ENCODE measurements around the gene MFGE8.

MFGE8 gene

GRCh38 chr15:88907111-88907510 lies 6.1 kb downstream of the MFGE8 start:
- no peak for DNase-seq (ENCODE audit: low read depth)
- no peak overlapping the region for H3K4me3 ChIP-seq (ENCODE audit: control insufficient read depth, low read depth, low read length)
- TF ChIP-seq CTCF (conservative IDR thresholded peaks at IDR 0.05; ENCODE audit: control insufficient read depth, insufficient read depth, low read depth, low read length), result no peak

- no peak for DNase-seq (ENCODE audit: low read depth)
- no peak overlapping the region for H3K4me3 ChIP-seq (ENCODE audit: control insufficient read depth, low read depth, low read length)
- no peak for TF ChIP-seq CTCF (conservative IDR thresholded peaks at IDR 0.05; ENCODE audit: control insufficient read depth, insufficient read depth, low read depth, low read length)
These were observed 6.6 kb downstream of the MFGE8 start for GRCh38 chr15:88906551-88906950.

GRCh38 chr15:88906130-88906529 lies 7.0 kb downstream of the MFGE8 start:
- H3K4me3 ChIP-seq (ENCODE audit: control insufficient read depth, low read depth, low read length), result no peak overlapping the region
- DNase-seq (ENCODE audit: low read depth), result no peak
- TF ChIP-seq CTCF (conservative IDR thresholded peaks at IDR 0.05; ENCODE audit: control insufficient read depth, insufficient read depth, low read depth, low read length), result no peak

GRCh38 chr15:88905576-88905975 lies 7.6 kb downstream of the MFGE8 start:
- TF ChIP-seq CTCF (conservative IDR thresholded peaks at IDR 0.05; ENCODE audit: control insufficient read depth, insufficient read depth, low read depth, low read length), result no peak
- H3K4me3 ChIP-seq (ENCODE audit: control insufficient read depth, low read depth, low read length), result no peak overlapping the region
- DNase-seq (ENCODE audit: low read depth), result no peak

GRCh38 chr15:88904624-88905327 lies 8.4 kb downstream of the MFGE8 start:
- no peak overlapping the region for H3K4me3 ChIP-seq (ENCODE audit: control insufficient read depth, low read depth, low read length)
- DNase-seq (ENCODE audit: low read depth), result peak; percentile 80

GRCh38 chr15:88904257-88904623 lies 8.9 kb downstream of the MFGE8 start:
- no peak for DNase-seq (ENCODE audit: low read depth)
- TF ChIP-seq CTCF (conservative IDR thresholded peaks at IDR 0.05; ENCODE audit: control insufficient read depth, insufficient read depth, low read depth, low read length), result no peak
- H3K4me3 ChIP-seq (ENCODE audit: control insufficient read depth, low read depth, low read length), result no peak overlapping the region

More at GRCh38 chr15:88904624-88905327, 8.4 kb downstream of the MFGE8 start:
- TF ChIP-seq CTCF (conservative IDR thresholded peaks at IDR 0.05; ENCODE audit: control insufficient read depth, insufficient read depth, low read depth, low read length), result peak; percentile 95

GRCh38 chr15:88902846-88903245 lies 10.3 kb downstream of the MFGE8 start:
- no peak for TF ChIP-seq CTCF (conservative IDR thresholded peaks at IDR 0.05; ENCODE audit: control insufficient read depth, insufficient read depth, low read depth, low read length)
- no peak for DNase-seq (ENCODE audit: low read depth)

More at GRCh38 chr15:88902846-88903245, 10.3 kb downstream of the MFGE8 start:
- H3K4me3 ChIP-seq (ENCODE audit: control insufficient read depth, low read depth, low read length), result no peak overlapping the region

Data from fibroblast of mammary gland (primary cell).